ENCODE data around the gene SMYD3. TPM values are rescaled to one million over a fixed set of nuclear protein-coding genes. Genes with fewer than 3 reads are reported as not detected.

Gene SMYD3
- total RNA-seq, 2 donors from 2014 or later: 8.8 to 19.0 TPM

GRCh38 chr1:245814651-245815050, 692.4 kb downstream of the SMYD3 start:
- no peak overlapping the region for H3K27ac ChIP-seq
- no peak overlapping the region for H3K4me3 ChIP-seq
- no peak for ATAC-seq (ENCODE audit: insufficient number of reproducible peaks, low FRiP score, low read depth)
- no peaks in the 10 kb centered on the region for H3K36me3 ChIP-seq
- H3K27me3 ChIP-seq (replicated peaks; ENCODE audit: insufficient read depth): no peaks in the 10 kb centered on the region
- no peaks in the 10 kb centered on the region for H3K9me3 ChIP-seq
- no peaks in the 10 kb centered on the region for H3K4me1 ChIP-seq (ENCODE audit: control insufficient read depth in 1 of 2, low read depth in 2 of 2)
- TF ChIP-seq CTCF (IDR thresholded peaks at IDR 0.05): no peak
- no peak for DNase-seq (ENCODE audit: low spot score)

GRCh38 chr1:245812278-245812677, 694.8 kb downstream of the SMYD3 start:
- ATAC-seq (ENCODE audit: insufficient number of reproducible peaks, low FRiP score, low read depth): no peak

GRCh38 chr1:245810789-245811337, 696.2 kb downstream of the SMYD3 start:
- ATAC-seq (ENCODE audit: insufficient number of reproducible peaks, low FRiP score, low read depth) (no peak), DNase-seq (ENCODE audit: low spot score) (no peak)
- TF ChIP-seq CTCF (IDR thresholded peaks at IDR 0.05): no peak
- H3K36me3 ChIP-seq: no peaks in the 10 kb centered on the region
- no peaks in the 10 kb centered on the region for H3K27me3 ChIP-seq (replicated peaks; ENCODE audit: insufficient read depth)
- no peak overlapping the region for H3K27ac ChIP-seq
- no peaks in the 10 kb centered on the region for H3K9me3 ChIP-seq
- H3K4me1 ChIP-seq (ENCODE audit: control insufficient read depth in 1 of 2, low read depth in 2 of 2): no peaks in the 10 kb centered on the region
- H3K4me3 ChIP-seq: no peak overlapping the region

More at GRCh38 chr1:245812278-245812677, 694.8 kb downstream of the SMYD3 start:
- Histone ChIP-seq H3K9me3 (no peaks in the 10 kb centered on the region), H3K27me3 (replicated peaks; ENCODE audit: insufficient read depth) (no peaks in the 10 kb centered on the region), H3K27ac (no peak overlapping the region), H3K36me3 (no peaks in the 10 kb centered on the region), H3K4me3 (no peak overlapping the region), H3K4me1 (ENCODE audit: control insufficient read depth in 1 of 2, low read depth in 2 of 2) (no peaks in the 10 kb centered on the region)
- TF ChIP-seq CTCF (IDR thresholded peaks at IDR 0.05): no peak
- no peak for DNase-seq (ENCODE audit: low spot score)

- Histone ChIP-seq H3K4me3 (no peak overlapping the region), H3K36me3 (no peaks in the 10 kb centered on the region), H3K9me3 (no peaks in the 10 kb centered on the region), H3K27ac (no peak overlapping the region), H3K4me1 (ENCODE audit: control insufficient read depth in 1 of 2, low read depth in 2 of 2) (no peaks in the 10 kb centered on the region), H3K27me3 (replicated peaks; ENCODE audit: insufficient read depth) (no peaks in the 10 kb centered on the region)
- TF ChIP-seq CTCF (IDR thresholded peaks at IDR 0.05): no peak
- ATAC-seq (ENCODE audit: insufficient number of reproducible peaks, low FRiP score, low read depth) (no peak), DNase-seq (ENCODE audit: low spot score) (no peak)
Observed at GRCh38 chr1:245810181-245810769, 696.8 kb downstream of the SMYD3 start.

- Histone ChIP-seq H3K4me3 (no peak overlapping the region), H3K9me3 (no peaks in the 10 kb centered on the region), H3K4me1 (ENCODE audit: control insufficient read depth in 1 of 2, low read depth in 2 of 2) (no peaks in the 10 kb centered on the region), H3K27ac (no peak overlapping the region), H3K27me3 (replicated peaks; ENCODE audit: insufficient read depth) (no peaks in the 10 kb centered on the region), H3K36me3 (no peaks in the 10 kb centered on the region)
- no peak for ATAC-seq (ENCODE audit: insufficient number of reproducible peaks, low FRiP score, low read depth)
- no peak for DNase-seq (ENCODE audit: low spot score)
- no peak for TF ChIP-seq CTCF (IDR thresholded peaks at IDR 0.05)
Observed at GRCh38 chr1:245809361-245809760, 697.7 kb downstream of the SMYD3 start.
